Measurements from ENCODE around the gene UXS1. TPM values are rescaled to one million over a fixed set of nuclear protein-coding genes. Genes with fewer than 3 reads are reported as not detected.

UXS1 gene
- polyA plus RNA-seq, 3 donors from 2014 or later = 41.9 to 62.3 (median 47.5) TPM

GRCh38 chr2:106201661-106202060, 7.6 kb upstream of the UXS1 start:
- H3K36me3 Mint-ChIP-seq = peaks cover 0 to 7% (median 0%) of the 10 kb centered on the region in 3 donors
- no peak for DNase-seq
- peaks cover 6 to 8% of the 10 kb centered on the region in 2 donors for H3K4me1 Mint-ChIP-seq
- H3K27ac Mint-ChIP-seq = no peak overlapping the region
- no peaks in the 10 kb centered on the region for H3K9me3 Mint-ChIP-seq
- H3K27me3 Mint-ChIP-seq (ENCODE audit: low read depth in 3 of 3) = peaks cover 3 to 6% (median 4%) of the 10 kb centered on the region in 3 donors
- H3K4me3 Mint-ChIP-seq = no peak overlapping the region

- peaks cover 9 to 15% of the 10 kb centered on the region in 2 donors for H3K4me1 Mint-ChIP-seq
- H3K4me3 Mint-ChIP-seq = no peak overlapping the region
- peaks cover 5 to 12% (median 7%) of the 10 kb centered on the region in 3 donors for H3K27me3 Mint-ChIP-seq (ENCODE audit: low read depth in 3 of 3)
- DNase-seq = no peak
- H3K9me3 Mint-ChIP-seq = no peaks in the 10 kb centered on the region
- peaks cover 0 to 7% (median 0%) of the 10 kb centered on the region in 3 donors for H3K36me3 Mint-ChIP-seq
- H3K27ac Mint-ChIP-seq = no peak overlapping the region
These were observed 3.8 kb upstream of the UXS1 start for GRCh38 chr2:106197878-106198277.

- peaks cover 5 to 12% (median 7%) of the 10 kb centered on the region in 3 donors for H3K27me3 Mint-ChIP-seq (ENCODE audit: low read depth in 3 of 3)
- H3K36me3 Mint-ChIP-seq = peaks cover 0 to 10% (median 0%) of the 10 kb centered on the region in 3 donors
- H3K4me1 Mint-ChIP-seq = peaks cover 26 to 34% of the 10 kb centered on the region in 2 donors
- H3K9me3 Mint-ChIP-seq = no peaks in the 10 kb centered on the region
- peak overlapping the region in 2 of 5 donors; percentile 94 for H3K4me3 Mint-ChIP-seq
- no peak for DNase-seq
- no peak overlapping the region for H3K27ac Mint-ChIP-seq
These were observed 1.9 kb upstream of the UXS1 start for GRCh38 chr2:106195981-106196380.

- Mint-ChIP-seq H3K4me3 (peak overlapping the region; percentile 92 to 95 (median 94)), H3K36me3 (peaks cover 0 to 10% (median 0%) of the 10 kb centered on the region in 3 donors), H3K4me1 (peaks cover 28 to 37% of the 10 kb centered on the region in 2 donors), H3K27ac (peak overlapping the region in 2 of 6 donors; percentile 91 to 94), H3K9me3 (no peaks in the 10 kb centered on the region), H3K27me3 (ENCODE audit: low read depth in 3 of 3) (peaks cover 5 to 10% (median 7%) of the 10 kb centered on the region in 3 donors)
- DNase-seq = no peak
These were observed 1.4 kb upstream of the UXS1 start for GRCh38 chr2:106195456-106195855.

- DNase-seq = no peak
- H3K27me3 Mint-ChIP-seq (ENCODE audit: low read depth in 3 of 3) = peaks cover 4 to 10% (median 7%) of the 10 kb centered on the region in 3 donors
- H3K4me3 Mint-ChIP-seq = peak overlapping the region; percentile 52 to 85 (median 81)
- H3K9me3 Mint-ChIP-seq = no peaks in the 10 kb centered on the region
- H3K4me1 Mint-ChIP-seq = peaks cover 42 to 54% of the 10 kb centered on the region in 2 donors
- H3K36me3 Mint-ChIP-seq = peaks cover 0 to 10% (median 0%) of the 10 kb centered on the region in 3 donors
- H3K27ac Mint-ChIP-seq = peak overlapping the region in 2 of 6 donors; percentile 58 to 75
These were observed 468 bp downstream of the UXS1 start for GRCh38 chr2:106193690-106193976.

- Mint-ChIP-seq H3K9me3 (no peaks in the 10 kb centered on the region), H3K27ac (peak overlapping the region; percentile 37 to 83 (median 60)), H3K4me3 (peak overlapping the region; percentile 52 to 85 (median 81)), H3K27me3 (ENCODE audit: low read depth in 3 of 3) (peaks cover 4 to 10% (median 7%) of the 10 kb centered on the region in 3 donors), H3K36me3 (peaks cover 0 to 6% (median 0%) of the 10 kb centered on the region in 3 donors), H3K4me1 (peaks cover 48 to 60% of the 10 kb centered on the region in 2 donors)
- DNase-seq = peak; percentile 27 to 42 (median 27)
These were observed 1.1 kb downstream of the UXS1 start for GRCh38 chr2:106192752-106193689.

GRCh38 chr2:106191511-106192016, 2.5 kb downstream of the UXS1 start:
- H3K27ac Mint-ChIP-seq = peak overlapping the region in 4 of 6 donors; percentile 19 to 36 (median 26)
- peaks cover 52 to 61% of the 10 kb centered on the region in 2 donors for H3K4me1 Mint-ChIP-seq

GRCh38 chr2:106189764-106190468, 4.2 kb downstream of the UXS1 start:
- Mint-ChIP-seq H3K27ac (peak overlapping the region in 3 of 6 donors; percentile 78 to 89 (median 84)), H3K27me3 (ENCODE audit: low read depth in 3 of 3) (peaks cover 4 to 7% (median 7%) of the 10 kb centered on the region in 3 donors), H3K9me3 (no peaks in the 10 kb centered on the region), H3K4me1 (peaks cover 48 to 66% of the 10 kb centered on the region in 2 donors), H3K4me3 (no peak overlapping the region), H3K36me3 (peaks cover 0 to 3% (median 0%) of the 10 kb centered on the region in 3 donors)
- no peak for DNase-seq

More at GRCh38 chr2:106191511-106192016, 2.5 kb downstream of the UXS1 start:
- H3K27me3 Mint-ChIP-seq (ENCODE audit: low read depth in 3 of 3) = peaks cover 4 to 10% (median 7%) of the 10 kb centered on the region in 3 donors
- peak overlapping the region in 2 of 5 donors; percentile 5 to 67 for H3K4me3 Mint-ChIP-seq
- H3K9me3 Mint-ChIP-seq = no peaks in the 10 kb centered on the region
- H3K36me3 Mint-ChIP-seq = peaks cover 0 to 3% (median 0%) of the 10 kb centered on the region in 3 donors
- no peak for DNase-seq

GRCh38 chr2:106189325-106189724, 4.8 kb downstream of the UXS1 start:
- Mint-ChIP-seq H3K36me3 (peaks cover 0 to 3% (median 0%) of the 10 kb centered on the region in 3 donors), H3K4me3 (peak overlapping the region in 4 of 5 donors; percentile 0 to 53 (median 24)), H3K27me3 (ENCODE audit: low read depth in 3 of 3) (peaks cover 1 to 3% (median 2%) of the 10 kb centered on the region in 3 donors), H3K4me1 (peaks cover 50 to 66% of the 10 kb centered on the region in 2 donors), H3K27ac (peak overlapping the region in 5 of 6 donors; percentile 36 to 89 (median 78)), H3K9me3 (no peaks in the 10 kb centered on the region)
- DNase-seq = no peak

GRCh38 chr2:106187273-106187891, 6.7 kb downstream of the UXS1 start:
- Mint-ChIP-seq H3K9me3 (no peaks in the 10 kb centered on the region), H3K27me3 (ENCODE audit: low read depth in 3 of 3) (peaks cover 0 to 2% (median 0%) of the 10 kb centered on the region in 3 donors), H3K36me3 (peaks cover 0 to 3% (median 0%) of the 10 kb centered on the region in 3 donors), H3K4me1 (peaks cover 48 to 72% of the 10 kb centered on the region in 2 donors), H3K4me3 (no peak overlapping the region), H3K27ac (no peak overlapping the region)
- DNase-seq = no peak

GRCh38 chr2:106185475-106186184, 8.5 kb downstream of the UXS1 start:
- no peaks in the 10 kb centered on the region for H3K27me3 Mint-ChIP-seq (ENCODE audit: low read depth in 3 of 3)
- H3K4me3 Mint-ChIP-seq = no peak overlapping the region
- no peak overlapping the region for H3K27ac Mint-ChIP-seq
- H3K9me3 Mint-ChIP-seq = no peaks in the 10 kb centered on the region
- peaks cover 34 to 63% of the 10 kb centered on the region in 2 donors for H3K4me1 Mint-ChIP-seq
- no peaks in the 10 kb centered on the region for H3K36me3 Mint-ChIP-seq
- no peak for DNase-seq

GRCh38 chr2:106184857-106185256, 9.2 kb downstream of the UXS1 start:
- peaks cover 32 to 64% of the 10 kb centered on the region in 2 donors for H3K4me1 Mint-ChIP-seq
- no peak overlapping the region for H3K4me3 Mint-ChIP-seq
- no peaks in the 10 kb centered on the region for H3K36me3 Mint-ChIP-seq
- no peaks in the 10 kb centered on the region for H3K27me3 Mint-ChIP-seq (ENCODE audit: low read depth in 3 of 3)
- no peaks in the 10 kb centered on the region for H3K9me3 Mint-ChIP-seq
- no peak overlapping the region for H3K27ac Mint-ChIP-seq
- DNase-seq = no peak
